ENCODE results near the gene GCLM.

GRCh38 chr1:93846992-93847810 is 62.0 kb downstream of the GCLM start:
- no peak for TF ChIP-seq EP300 (IDR thresholded peaks at IDR 0.05)
- TF ChIP-seq POLR2A (IDR thresholded peaks at IDR 0.05; ENCODE audit: low read depth), result peak; percentile 29
- TF ChIP-seq CTCF (IDR thresholded peaks at IDR 0.05), result peak in 1 of 3 experiments; percentile 4
- peak; percentile 74 to 85 for TF ChIP-seq POLR2AphosphoS5 (IDR thresholded peaks at IDR 0.05)

Measured in esophagus muscularis mucosa (tissue), 4 donors.